HG02840 (cell line): ENCODE measurements around the gene UQCR10.

Experiments
- ATAC-seq: cut with Tn5 transposase; IDR thresholded peaks from one replicate; pipeline ENCODE4 v1.9.1; 2021; ENCODE audit warnings: mild to moderate bottlenecking, moderate library complexity, moderate number of reproducible peaks; ENCODE audit not compliant: unreplicated experiment, low FRiP score

Gene UQCR10

DNA sequence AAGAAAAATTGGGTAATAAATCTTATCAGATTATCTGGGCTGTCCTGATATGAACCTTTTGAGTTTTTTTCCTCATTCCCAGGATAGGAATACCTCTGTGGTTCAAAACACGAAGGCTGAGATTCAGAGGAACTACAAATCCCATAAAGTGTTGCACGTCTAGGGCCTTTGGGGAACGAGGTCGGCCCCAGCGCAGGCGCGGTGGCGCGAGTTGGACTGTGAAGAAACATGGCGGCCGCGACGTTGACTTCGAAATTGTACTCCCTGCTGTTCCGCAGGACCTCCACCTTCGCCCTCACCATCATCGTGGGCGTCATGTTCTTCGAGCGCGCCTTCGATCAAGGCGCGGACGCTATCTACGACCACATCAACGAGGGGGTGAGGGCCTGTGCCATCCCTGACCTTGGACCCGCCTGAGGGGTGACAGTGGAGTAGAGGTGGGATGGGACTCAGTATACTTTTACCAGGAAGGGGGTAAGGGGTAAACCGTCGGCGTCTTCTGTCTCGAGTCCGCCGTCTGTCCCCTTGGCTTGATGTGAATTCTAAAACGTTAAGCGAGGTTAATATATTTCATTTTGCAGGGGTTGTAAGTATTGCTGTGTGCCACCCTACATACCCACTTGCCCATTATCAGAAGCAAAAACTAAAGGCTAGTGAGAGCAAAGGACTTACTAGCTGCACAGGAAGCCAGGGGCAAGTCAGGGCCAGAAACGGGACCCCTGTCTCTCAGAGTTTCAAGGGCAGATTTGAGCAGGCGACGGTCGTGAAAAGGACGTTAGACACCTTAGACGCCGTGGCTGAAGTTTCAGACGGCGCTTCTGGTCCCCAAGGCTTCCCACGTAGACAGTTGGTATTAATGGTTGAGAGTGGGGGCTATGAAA lies at the start of gene UQCR10:
TSS of gene UQCR10 (plus strand) at position 199 of the 881 bp plus-strand sequence. CDS start at position 229, 30 bp downstream.
- ATAC-seq: peak; percentile 67

GRCh38 chr22:29717789-29718188 lies 49.4 kb upstream of the UQCR10 start:
- no peak for ATAC-seq

DNA sequence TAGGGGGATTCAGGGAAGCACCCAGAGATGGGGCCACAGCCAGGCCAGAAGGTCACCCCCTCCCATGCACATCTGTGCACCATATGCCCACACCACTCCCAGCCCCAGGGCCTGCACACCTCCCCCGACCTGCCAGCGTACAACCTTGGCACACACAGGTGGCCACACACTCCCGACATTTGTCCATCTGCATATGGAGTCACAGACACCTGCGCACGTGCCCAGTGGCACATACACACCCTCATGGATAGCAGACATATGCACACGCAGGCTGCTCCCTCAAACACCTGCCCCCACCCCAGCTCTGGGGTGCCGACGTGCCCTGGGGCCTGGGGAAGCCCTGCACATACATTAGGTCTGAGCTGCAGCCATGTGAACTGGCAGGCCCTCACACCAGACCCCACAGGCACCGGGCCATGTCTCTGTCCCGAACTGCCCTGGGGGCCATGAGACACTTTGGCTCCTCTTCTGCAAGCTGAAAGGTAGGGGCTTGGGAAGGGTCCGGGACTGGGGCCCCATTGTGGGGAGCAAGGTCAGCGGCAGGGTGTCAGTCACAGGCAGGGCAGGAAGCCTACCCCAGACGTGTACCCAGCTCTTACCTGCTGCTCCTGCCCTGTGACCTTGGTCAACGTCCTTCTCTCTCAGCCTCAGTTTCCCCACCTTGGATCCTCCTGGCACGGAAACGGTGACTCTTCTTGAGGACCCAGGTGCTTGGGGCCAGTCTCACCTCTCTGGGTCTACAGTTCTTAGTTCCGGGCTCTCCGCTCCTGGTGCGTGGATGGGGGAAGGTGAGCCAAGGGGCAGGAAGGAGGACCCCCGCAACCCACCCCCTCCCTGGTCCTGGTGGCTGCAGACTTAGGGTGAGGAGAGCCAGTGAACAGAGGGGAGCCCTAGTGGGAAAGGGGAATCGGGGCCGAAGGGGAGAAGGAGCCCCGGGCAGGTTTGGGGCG lies 47.9 kb upstream of the UQCR10 start:
- no peak for ATAC-seq

GRCh38 chr22:29719899-29720645 lies 47.1 kb upstream of the UQCR10 start, which contains the start of gene CABP7:
CABP7 (plus strand) TSS chr22:29720003; CDS start chr22:29720425, 422 bp downstream.
- ATAC-seq: no peak

DNA sequence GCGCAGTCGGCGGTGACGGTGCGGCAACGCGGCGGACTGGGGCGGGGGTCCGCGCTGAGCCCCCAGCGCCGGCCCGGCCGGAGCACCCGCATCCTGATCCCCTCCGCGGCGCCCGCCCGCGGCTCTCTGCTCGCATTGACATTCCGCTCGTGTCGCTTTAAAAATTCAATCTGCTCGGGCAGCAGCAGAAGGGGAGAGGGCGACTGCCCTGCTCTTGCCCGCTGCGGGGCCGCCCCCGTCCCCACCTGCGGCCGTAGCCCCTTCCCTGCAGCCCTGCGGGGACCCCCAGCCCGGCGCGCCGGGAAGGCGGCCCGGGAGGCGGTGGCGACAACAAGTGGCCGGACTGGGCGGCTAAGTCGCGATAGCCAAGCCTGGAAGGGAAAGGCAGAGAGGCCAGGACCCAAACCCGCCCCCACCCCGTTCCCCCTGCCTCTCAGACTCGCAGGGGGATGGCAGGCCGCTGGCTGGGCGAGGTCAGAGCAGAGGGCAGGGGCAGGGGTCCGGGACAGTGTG lies 46.3 kb upstream of the UQCR10 start:
- ATAC-seq: no peak

DNA sequence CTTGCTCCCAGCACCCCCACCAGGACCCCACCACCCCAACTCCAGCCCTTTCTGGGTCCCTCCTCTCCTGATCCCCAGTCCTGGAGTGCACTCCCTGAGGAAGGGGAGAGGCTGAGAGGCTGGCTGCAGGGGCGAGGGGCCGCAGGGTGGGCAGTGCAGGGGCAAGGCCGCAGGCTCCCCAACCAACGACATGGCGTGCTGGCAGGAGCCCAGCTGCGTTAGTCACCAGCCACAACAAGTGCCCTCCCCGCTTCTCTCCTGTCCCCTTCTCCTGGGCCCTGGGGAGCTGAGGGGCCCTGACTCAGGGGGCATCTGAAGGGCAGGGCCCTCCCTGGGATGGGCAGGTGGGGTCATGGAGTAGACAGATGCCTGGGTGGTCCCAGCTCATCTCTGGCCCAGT lies 45.0 kb upstream of the UQCR10 start:
- ATAC-seq: no peak

DNA sequence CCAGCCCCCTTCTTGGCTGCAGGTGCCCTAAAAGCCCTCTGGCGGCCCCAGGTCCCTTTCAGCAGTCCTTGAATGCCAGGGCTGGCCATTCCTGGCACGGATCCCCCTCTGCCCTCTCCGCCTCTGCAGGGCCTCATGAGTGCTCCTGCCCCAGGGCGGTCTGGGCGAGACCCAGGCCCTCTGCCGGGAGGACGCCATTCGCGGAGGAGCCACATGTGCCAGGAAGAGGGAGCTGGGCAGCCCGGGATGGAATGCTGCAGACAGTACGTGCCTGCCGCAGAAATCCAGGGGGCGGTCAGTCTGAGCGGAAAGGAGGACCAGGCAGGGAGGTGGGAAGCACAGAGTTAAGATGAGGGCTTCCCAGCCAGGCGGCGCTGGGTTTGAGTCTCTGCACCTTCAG lies 44.6 kb upstream of the UQCR10 start:
- no peak for ATAC-seq

DNA sequence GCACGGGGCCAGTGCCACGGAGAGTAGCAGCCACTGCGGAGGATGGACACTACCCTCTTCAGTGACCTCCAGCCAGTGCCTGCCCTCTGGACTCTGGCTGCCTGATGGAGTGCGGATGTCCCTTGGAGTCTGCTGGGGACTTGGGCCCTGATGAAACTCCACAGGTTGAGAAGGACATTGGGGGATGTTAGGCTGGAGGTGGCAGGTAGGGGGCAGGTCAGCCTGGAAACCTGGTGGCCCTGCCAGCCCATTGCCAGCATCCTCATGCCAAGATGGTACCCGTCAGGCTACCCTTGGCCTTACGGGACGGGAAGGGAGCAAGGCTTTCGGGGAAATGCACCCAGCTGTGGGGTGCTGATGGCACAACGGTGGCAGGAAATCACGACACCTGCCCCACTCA lies 43.4 kb upstream of the UQCR10 start:
- ATAC-seq: no peak

DNA sequence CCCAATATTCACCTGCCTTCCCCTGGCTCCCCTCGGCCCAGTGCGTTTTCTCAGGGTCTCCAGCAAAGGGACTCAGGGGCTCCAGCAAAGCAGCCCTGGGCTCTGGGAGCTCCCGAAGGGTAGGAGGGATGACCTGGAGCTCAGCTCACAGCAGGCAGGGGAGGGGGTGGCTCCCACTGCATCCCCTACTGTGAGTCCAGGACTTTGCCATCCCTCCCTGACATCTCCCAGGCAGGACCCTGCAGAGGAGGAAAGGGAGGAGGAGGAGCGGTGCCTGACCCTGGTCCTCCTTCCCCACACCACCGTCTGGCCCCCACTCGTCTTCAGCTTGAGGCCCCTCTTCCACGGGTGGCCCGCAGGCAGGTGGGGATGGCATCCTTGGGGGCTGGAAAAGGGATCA lies 42.3 kb upstream of the UQCR10 start:
- no peak for ATAC-seq

GRCh38 chr22:29726106-29726505 lies 41.1 kb upstream of the UQCR10 start:
- no peak for ATAC-seq

DNA sequence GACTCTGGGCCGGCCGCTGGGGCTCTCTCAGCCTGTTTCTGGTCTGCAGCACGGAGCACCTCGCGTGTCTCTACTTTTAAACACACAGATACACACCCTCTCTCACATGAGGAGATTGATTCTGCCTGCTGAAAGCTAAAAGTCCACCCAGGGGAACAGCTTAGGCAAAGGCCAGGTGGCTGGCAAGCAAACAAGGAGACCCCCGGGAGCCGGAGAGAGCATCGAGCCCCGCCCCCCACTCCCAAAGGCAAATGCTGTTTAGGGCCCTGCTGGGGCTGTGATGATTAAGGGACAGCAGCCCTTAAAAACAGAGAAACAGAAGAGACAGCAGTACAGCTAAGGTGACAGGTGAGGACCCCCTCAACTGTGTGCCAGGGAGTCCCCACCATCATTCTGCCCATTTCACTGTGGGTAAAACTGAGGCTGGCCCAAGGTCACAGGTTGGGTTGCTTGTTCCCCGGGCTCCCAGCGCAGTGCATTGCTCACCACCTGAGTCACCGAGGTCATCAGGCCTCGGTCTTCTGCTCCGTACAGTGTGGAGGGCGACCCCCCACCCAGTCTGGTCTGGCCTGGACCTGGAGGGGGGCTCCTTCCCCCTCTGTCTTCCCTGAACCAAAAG lies 40.5 kb upstream of the UQCR10 start:
- ATAC-seq: no peak

GRCh38 chr22:29727131-29727523 lies 40.0 kb upstream of the UQCR10 start:
- ATAC-seq: no peak

DNA sequence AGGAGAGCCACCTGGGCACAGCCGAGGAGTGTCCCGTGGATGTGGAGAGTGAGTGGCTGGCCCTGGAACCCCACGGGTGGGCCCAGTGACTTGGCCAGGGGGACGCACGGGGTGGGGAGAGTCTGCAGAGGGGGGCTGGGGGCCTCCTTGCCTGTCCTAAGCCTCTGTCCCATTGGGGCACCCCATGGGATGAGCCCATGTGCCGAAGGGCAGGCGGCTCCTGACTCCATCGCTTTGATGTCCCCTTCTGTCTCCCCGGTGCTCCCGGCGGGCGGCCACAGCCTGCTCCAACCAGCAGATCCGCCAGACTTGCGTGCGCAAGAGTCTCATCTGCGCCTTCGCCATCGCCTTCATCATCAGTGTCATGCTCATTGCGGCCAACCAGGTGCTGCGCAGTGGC lies 38.0 kb upstream of the UQCR10 start:
- ATAC-seq: no peak

GRCh38 chr22:29731058-29731850 lies 35.9 kb upstream of the UQCR10 start:
- ATAC-seq: no peak

GRCh38 chr22:29732883-29733282 lies 34.3 kb upstream of the UQCR10 start:
- no peak for ATAC-seq

DNA sequence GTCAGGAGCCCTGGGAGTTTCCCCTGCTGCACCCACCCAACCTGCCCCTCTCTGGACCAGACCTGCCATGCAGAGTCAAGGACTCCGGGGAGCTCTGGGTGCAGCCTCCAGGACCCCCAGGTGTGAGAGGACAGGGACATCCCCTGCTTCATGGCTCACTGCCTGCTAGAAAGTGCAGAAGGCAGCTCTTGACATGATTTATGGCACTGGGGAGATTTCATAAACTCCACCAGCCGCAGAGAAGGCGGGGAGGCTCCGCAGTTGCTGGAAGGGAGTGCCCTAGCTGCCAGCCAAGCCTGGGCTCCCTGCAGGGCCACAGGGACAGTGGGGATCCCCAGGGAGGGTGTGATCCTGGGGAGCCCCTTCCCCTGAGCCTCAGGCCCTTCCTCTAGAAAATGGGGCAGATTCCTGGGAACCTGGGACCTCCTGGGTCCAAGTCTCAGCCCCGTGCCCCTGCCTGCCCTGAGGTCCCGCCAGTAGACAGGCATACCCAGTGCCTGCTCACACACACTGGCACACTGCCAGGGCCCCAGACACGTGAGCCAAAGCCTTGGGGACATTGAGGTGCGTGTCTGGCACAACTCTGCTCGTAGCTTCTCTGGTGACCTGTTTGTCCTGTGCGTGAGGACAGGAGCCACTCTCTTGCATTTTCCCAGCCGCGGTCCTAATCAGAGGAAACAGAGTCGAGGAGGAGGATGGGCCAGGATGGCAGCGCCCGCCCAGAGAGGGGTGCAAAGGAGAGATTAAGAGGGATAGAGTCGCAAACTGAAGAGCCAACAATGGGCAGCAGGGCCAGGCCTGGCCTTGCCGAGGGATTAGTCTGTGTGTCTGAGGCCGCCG lies 33.6 kb upstream of the UQCR10 start:
- no peak for ATAC-seq

DNA sequence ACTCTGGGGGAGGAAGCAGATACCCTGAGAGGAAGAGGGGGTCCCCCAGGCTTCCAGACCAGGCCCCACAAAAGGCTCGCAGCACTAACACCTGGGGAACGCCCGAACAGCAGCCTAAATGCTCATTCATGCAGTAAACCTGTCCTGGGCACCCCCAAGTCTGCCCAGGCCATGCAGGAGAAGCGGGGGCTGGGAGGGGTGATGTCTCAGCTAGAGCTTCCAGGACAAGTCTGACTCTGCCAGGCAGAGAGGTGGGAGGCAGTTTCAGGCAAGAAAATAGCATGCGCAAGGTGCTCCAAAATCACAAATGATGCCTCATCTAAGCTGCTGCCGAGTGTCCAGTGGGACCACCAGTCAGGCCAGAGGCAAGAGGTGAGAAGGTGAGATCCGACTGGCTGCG lies 32.8 kb upstream of the UQCR10 start:
- ATAC-seq: no peak

DNA sequence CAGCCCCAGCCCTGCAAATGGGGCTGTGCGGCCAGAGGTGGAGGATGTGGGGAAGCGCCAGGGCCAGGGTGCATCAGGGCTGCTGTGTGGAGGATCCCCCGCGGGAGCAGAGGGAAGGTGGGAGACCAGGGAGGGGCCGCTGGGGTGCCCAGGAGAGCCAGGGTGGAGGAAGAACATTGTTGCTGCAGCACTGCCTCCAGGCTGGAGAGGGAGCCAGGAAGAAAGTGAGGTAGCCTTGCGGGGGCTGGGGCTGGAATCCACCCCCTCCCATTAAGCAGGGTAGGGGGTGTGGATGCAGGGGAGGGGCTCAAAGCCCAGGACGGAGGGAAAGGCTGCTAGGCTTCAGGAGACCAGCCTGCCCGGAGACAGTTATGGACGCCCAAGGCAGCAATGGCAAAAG lies 32.3 kb upstream of the UQCR10 start:
- no peak for ATAC-seq
